Measurements from ENCODE around the gene TIPARP. TPM values are rescaled to one million over a fixed set of nuclear protein-coding genes. Genes with fewer than 3 reads are reported as not detected.
"Not testable (repeated sequence)": the region's sequence is repeated elsewhere in the genome, so short reads cannot be mapped to it uniquely, and the experiment has no call there.

Gene TIPARP
- total RNA-seq, 1 donor: 28.2 TPM

GRCh38 chr3:156732715-156733421 is 58.5 kb downstream of the TIPARP start:
- no peak overlapping the region for H2AFZ ChIP-seq (ENCODE audit: low read length)
- TF ChIP-seq CTCF (IDR thresholded peaks at IDR 0.05; ENCODE audit: extremely low read depth, low read depth, low read length): no peak
- H3K36me3 ChIP-seq (ENCODE audit: insufficient read depth, low read length): no peaks in the 10 kb centered on the region
- no peak for DNase-seq (ENCODE audit: insufficient read length, low spot score, missing footprints)
- no peak overlapping the region for H3K4me3 ChIP-seq (ENCODE audit: insufficient read depth, low read length)
- no peaks in the 10 kb centered on the region for H3K9me3 ChIP-seq (ENCODE audit: low read depth, low read length)
- H3K4me1 ChIP-seq (ENCODE audit: insufficient read depth, low read length): peaks cover 8% of the 10 kb centered on the region
- H3K4me2 ChIP-seq (ENCODE audit: insufficient read depth, low read length): no peak overlapping the region
- H4K20me1 ChIP-seq (ENCODE audit: insufficient read depth, low read length): no peaks in the 10 kb centered on the region
- no peaks in the 10 kb centered on the region for H3K27me3 ChIP-seq (ENCODE audit: insufficient read depth, low read length)
- H3K79me2 ChIP-seq (ENCODE audit: insufficient read depth, low read length): no peaks in the 10 kb centered on the region
- H3K27ac ChIP-seq (ENCODE audit: low read depth, low read length): no peak overlapping the region

GRCh38 chr3:156734661-156735060 is 60.3 kb downstream of the TIPARP start:
- not testable (repeated sequence) for H3K4me2 ChIP-seq (ENCODE audit: insufficient read depth, low read length); H3K4me1 ChIP-seq (ENCODE audit: insufficient read depth, low read length); H3K4me3 ChIP-seq (ENCODE audit: insufficient read depth, low read length); H3K27me3 ChIP-seq (ENCODE audit: insufficient read depth, low read length); H3K27ac ChIP-seq (ENCODE audit: low read depth, low read length); H3K36me3 ChIP-seq (ENCODE audit: insufficient read depth, low read length); H3K79me2 ChIP-seq (ENCODE audit: insufficient read depth, low read length); H4K20me1 ChIP-seq (ENCODE audit: insufficient read depth, low read length); H2AFZ ChIP-seq (ENCODE audit: low read length); DNase-seq (ENCODE audit: insufficient read length, low spot score, missing footprints); H3K9me3 ChIP-seq (ENCODE audit: low read depth, low read length)

- H4K20me1 ChIP-seq (ENCODE audit: insufficient read depth, low read length): no peaks in the 10 kb centered on the region
- no peaks in the 10 kb centered on the region for H3K4me1 ChIP-seq (ENCODE audit: insufficient read depth, low read length)
- H3K27ac ChIP-seq (ENCODE audit: low read depth, low read length): no peak overlapping the region
- no peaks in the 10 kb centered on the region for H3K9me3 ChIP-seq (ENCODE audit: low read depth, low read length)
- DNase-seq (ENCODE audit: insufficient read length, low spot score, missing footprints): no peak
- no peaks in the 10 kb centered on the region for H3K79me2 ChIP-seq (ENCODE audit: insufficient read depth, low read length)
- H3K4me3 ChIP-seq (ENCODE audit: insufficient read depth, low read length): no peak overlapping the region
- no peak for TF ChIP-seq CTCF (IDR thresholded peaks at IDR 0.05; ENCODE audit: extremely low read depth, low read depth, low read length)
- no peak overlapping the region for H2AFZ ChIP-seq (ENCODE audit: low read length)
- H3K36me3 ChIP-seq (ENCODE audit: insufficient read depth, low read length): no peaks in the 10 kb centered on the region
- no peak overlapping the region for H3K4me2 ChIP-seq (ENCODE audit: insufficient read depth, low read length)
- no peaks in the 10 kb centered on the region for H3K27me3 ChIP-seq (ENCODE audit: insufficient read depth, low read length)
These were observed 61.1 kb downstream of the TIPARP start for GRCh38 chr3:156735471-156735870.

GRCh38 chr3:156737049-156737448 is 62.7 kb downstream of the TIPARP start:
- H3K4me2 ChIP-seq (ENCODE audit: insufficient read depth, low read length); H3K79me2 ChIP-seq (ENCODE audit: insufficient read depth, low read length); H3K4me1 ChIP-seq (ENCODE audit: insufficient read depth, low read length); DNase-seq (ENCODE audit: insufficient read length, low spot score, missing footprints); H4K20me1 ChIP-seq (ENCODE audit: insufficient read depth, low read length); H2AFZ ChIP-seq (ENCODE audit: low read length); H3K27me3 ChIP-seq (ENCODE audit: insufficient read depth, low read length); H3K4me3 ChIP-seq (ENCODE audit: insufficient read depth, low read length); H3K27ac ChIP-seq (ENCODE audit: low read depth, low read length); H3K9me3 ChIP-seq (ENCODE audit: low read depth, low read length); H3K36me3 ChIP-seq (ENCODE audit: insufficient read depth, low read length): not testable (repeated sequence)

GRCh38 chr3:156738251-156738650 is 63.9 kb downstream of the TIPARP start:
- Histone ChIP-seq H3K4me3 (ENCODE audit: insufficient read depth, low read length) (no peak overlapping the region), H3K79me2 (ENCODE audit: insufficient read depth, low read length) (no peaks in the 10 kb centered on the region), H3K9me3 (ENCODE audit: low read depth, low read length) (no peaks in the 10 kb centered on the region), H2AFZ (ENCODE audit: low read length) (no peak overlapping the region), H3K27me3 (ENCODE audit: insufficient read depth, low read length) (no peaks in the 10 kb centered on the region), H4K20me1 (ENCODE audit: insufficient read depth, low read length) (no peaks in the 10 kb centered on the region), H3K36me3 (ENCODE audit: insufficient read depth, low read length) (no peaks in the 10 kb centered on the region), H3K27ac (ENCODE audit: low read depth, low read length) (no peak overlapping the region), H3K4me2 (ENCODE audit: insufficient read depth, low read length) (no peak overlapping the region), H3K4me1 (ENCODE audit: insufficient read depth, low read length) (no peaks in the 10 kb centered on the region)
- TF ChIP-seq CTCF (IDR thresholded peaks at IDR 0.05; ENCODE audit: extremely low read depth, low read depth, low read length): no peak
- no peak for DNase-seq (ENCODE audit: insufficient read length, low spot score, missing footprints)
